ENCODE data around the gene DIP2A.
"Not testable (repeated sequence)": the region's sequence is repeated elsewhere in the genome, so short reads cannot be mapped to it uniquely, and the experiment has no call there.

The DIP2A gene

DNA sequence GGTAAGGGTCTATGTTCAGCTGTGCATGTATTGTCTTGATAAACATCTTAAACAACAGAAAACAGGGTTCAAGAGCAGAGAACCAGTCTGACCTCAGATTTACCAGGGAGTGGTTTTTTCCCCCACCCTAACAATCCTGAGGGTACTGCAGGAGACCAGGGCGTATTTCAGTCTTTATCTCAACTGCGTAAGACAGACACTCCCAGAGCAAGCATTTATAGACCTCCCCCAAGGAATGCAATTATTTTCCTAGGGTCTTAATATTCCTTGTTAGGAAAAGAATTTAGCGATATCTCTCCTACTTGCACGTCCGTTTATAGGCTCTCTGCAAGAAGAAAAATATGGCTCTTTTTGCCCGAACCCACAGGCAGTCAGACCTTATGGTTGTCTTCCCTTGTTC lies 9.8 kb upstream of the DIP2A start:
- DNase-seq = not testable (repeated sequence)

DNA sequence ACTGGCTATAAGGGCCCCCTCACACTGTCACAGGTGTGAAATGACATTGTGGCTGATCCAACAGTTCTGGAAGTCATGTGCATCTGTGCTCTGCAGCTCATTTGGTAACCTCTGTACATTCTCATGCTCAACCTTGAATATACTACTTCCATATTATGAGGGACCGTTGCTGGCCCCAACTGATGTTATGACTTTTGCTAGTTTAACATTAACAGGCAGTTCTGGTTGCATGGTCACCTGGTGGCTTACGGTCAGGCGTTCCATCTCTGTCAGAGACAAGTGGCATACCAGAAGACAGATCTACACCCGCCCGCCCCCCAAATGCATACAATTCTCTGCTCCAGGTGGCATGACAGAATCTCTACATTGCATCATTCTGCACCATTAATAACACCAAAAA lies 6.0 kb upstream of the DIP2A start:
- DNase-seq = no peak

GRCh38 chr21:46454142-46454541 lies 4.5 kb upstream of the DIP2A start:
- DNase-seq = no peak

- no peak for DNase-seq
Measured at GRCh38 chr21:46454634-46455390, 3.9 kb upstream of the DIP2A start.

DNA sequence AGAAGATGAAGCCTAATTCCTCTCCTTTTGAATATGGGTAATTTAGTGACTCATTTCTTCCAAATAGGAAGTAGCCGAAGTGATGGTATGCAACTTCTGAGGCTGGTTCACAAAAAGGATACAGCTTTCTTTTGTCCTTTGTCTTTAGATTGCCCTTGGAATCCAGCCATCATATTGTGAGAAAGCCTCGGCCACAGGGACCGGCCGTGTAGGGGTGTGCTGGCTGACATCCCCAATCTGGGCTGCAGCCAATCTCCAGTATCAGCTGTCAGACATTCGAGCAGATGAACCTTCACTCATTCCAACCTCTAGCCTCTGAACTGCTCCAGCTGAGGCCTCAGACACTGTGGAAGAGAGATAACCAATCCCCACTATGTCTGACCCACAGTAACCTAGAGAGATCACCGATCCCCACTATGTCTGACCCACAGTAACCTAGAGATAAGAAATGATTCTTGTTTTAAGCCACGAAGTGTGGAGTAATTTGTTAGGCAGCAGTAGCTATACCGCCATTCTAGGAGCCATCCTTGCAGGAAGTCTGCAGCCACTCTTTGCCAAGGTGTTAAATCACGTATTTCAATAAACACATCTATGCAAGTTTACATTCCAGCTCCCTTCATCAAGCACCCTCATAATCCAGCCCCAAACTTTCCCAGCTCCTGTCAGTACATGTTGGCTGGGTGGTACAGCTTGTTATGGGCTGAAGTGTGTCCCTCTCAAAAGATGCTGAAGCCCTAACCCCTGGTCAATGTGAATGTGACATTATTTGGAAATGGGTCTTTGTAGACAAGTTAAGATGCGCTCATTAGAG lies 2.9 kb upstream of the DIP2A start:
- DNase-seq = no peak

DNA sequence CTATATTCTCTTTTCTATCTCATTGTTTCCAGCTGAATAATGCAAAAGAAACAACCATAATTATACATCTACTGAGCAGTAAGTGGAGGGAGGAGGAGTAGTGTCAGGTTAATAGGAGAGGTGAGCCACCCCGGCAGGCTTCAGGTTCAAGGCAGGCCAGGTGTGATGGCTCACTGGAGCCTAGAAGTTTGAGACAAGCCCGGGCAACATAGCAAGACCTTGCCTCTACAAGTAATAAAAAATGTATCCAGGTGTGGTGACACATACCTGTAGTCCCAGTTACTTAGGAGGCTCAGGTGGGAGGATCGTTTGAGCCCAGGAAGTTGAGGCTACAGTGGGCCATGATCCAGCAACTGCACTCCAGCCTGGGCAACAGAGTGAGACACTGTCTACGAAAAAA lies 1.9 kb upstream of the DIP2A start:
- no peak for DNase-seq

- DNase-seq = peak; percentile 43
Measured at GRCh38 chr21:46457801-46458314, 833 bp upstream of the DIP2A start.

DNA sequence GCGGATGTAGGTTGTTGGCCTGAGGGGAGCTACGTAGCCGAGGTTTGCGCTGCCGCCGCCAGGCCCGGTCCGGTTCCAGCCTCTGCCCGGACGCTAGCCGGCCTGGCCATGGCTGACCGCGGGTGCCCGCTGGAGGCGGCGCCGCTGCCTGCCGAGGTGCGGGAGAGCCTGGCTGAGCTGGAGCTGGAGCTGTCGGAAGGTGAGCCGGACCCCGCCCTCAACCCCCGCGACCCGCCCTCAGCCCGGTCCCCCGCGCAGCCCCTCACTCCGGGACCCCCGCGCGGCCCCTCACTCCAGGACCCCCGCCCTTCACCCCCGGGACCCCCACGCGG lies 299 bp downstream of the DIP2A start:
- no peak for DNase-seq

GRCh38 chr21:46459356-46460112 lies 843 bp downstream of the DIP2A start:
- DNase-seq = no peak

GRCh38 chr21:46461909-46462308 lies 3.2 kb downstream of the DIP2A start:
- no peak for DNase-seq

DNA sequence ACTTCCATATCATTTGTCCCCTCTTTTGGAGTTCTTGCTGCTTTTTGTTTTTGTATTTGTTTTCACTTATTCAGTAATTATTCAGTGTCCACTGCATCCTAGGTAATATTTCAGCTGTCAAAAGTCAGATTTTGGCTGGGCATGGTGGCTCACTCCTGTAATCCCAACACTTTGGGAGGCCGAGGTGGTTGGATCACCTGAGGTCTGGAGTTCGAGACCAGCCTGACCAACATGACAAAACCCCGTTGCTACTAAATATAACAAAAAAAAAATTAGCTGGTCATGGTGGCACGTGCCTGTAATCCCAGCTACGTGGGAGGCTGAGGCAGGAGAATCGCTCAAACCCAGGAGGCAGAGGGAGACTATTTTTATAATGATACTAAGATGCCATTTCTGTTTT lies 6.5 kb downstream of the DIP2A start:
- DNase-seq = not testable (repeated sequence)

- DNase-seq = no peak
Measured at GRCh38 chr21:46465651-46466050, 7.0 kb downstream of the DIP2A start.

GRCh38 chr21:46468108-46468774 lies 9.6 kb downstream of the DIP2A start:
- no peak for DNase-seq

- DNase-seq = no peak
Measured at GRCh38 chr21:46469275-46469674, 10.6 kb downstream of the DIP2A start.

DNA sequence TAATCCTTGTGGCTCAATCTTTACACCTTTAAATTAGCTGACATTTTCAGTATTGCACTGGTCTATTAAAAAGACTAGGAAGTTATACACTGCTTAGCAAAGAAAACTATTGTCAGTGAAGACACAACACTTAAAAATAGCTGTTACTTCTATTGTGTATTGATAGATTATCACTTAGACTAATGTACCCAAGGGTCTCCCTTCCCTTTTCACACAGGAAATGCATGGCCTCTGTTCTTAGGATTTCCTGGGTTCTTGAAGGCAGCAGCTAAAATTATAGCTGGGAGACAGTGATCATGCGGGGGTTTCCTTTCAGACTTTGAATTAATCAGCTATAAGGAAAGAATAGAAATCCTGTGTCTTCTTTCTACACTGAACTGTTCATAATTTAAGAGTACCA lies 12.8 kb downstream of the DIP2A start:
- no peak for DNase-seq

GRCh38 chr21:46472246-46472645 lies 13.6 kb downstream of the DIP2A start:
- DNase-seq = no peak

DNA sequence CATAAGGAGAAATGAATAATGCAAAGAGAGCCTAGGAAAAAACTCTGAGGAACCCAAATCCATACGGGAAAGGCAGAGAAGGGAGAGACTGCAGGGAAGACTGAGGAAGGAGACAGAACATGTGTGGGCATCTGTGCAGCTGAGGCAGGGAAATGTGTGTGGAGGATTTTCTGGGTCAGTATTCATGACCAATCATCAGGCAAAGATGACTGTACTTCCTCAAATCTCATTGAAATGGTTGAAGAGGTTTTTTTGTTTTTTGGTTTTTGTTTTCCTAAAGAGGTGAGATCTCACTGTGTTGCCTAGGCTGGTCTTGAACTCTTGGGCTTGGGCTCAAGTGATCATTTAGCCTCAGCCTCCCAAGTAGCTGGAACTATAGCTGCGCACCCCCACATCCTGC lies 15.7 kb downstream of the DIP2A start:
- no peak for DNase-seq

GRCh38 chr21:46475296-46475695 lies 16.6 kb downstream of the DIP2A start:
- DNase-seq = no peak

- DNase-seq = no peak
Measured at GRCh38 chr21:46477765-46478164, 19.1 kb downstream of the DIP2A start.

DNA sequence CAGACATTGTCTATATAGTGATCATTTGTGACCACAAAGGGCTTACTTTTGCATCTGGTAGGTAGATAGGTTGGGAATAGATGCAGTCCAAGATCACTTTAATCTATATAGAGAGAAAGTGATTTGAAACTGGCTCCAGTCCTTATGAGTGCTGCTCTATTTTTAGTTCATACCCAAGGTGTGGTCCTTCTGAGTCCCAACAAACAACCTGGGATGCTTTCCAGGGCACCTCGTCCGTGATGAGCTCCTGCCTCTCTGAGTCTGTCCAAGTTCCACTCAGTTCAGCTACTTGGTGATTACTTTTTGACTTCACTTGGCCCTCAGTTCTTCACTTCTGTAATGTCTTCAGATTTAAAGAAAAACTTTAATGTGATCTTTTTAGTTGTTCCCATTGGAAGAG lies 20.2 kb downstream of the DIP2A start:
- DNase-seq = no peak

- no peak for DNase-seq
Measured at GRCh38 chr21:46480466-46480865, 21.8 kb downstream of the DIP2A start.

GRCh38 chr21:46482225-46482845 lies 23.6 kb downstream of the DIP2A start:
- no peak for DNase-seq

GRCh38 chr21:46482846-46483231 lies 24.1 kb downstream of the DIP2A start:
- no peak for DNase-seq

All from stimulated activated CD4-positive, alpha-beta T cell treated with anti-CD3 and anti-CD28 coated beads, Interleukin-4, amount 100 ng/mL, for 24 hours (primary cell).